GM12875 (cell line): ENCODE measurements around the gene CMTM7.
A peak's percentile ranks its signal among the peaks of the same experiment; 100 is the strongest.

Experiments used
- H3K4me3 ChIP-seq: one replicate; pipeline ENCODE4 v1.5.1; 2011; ENCODE audit warnings: low read depth, low read length, control low read depth
- CTCF ChIP-seq: IDR thresholded peaks from 2 replicates; pipeline ENCODE4 v1.5.1; 2011; ENCODE audit warnings: low read depth, mild to moderate bottlenecking, control low read depth, inconsistent platforms, low read length, moderate library complexity, borderline replicate concordance; ENCODE audit not compliant: insufficient read depth

CMTM7 gene

GRCh38 chr3:32391643-32392535, at the start of gene CMTM7:
Gene CMTM7, plus strand, starts transcription at chr3:32391853. Its CDS starts 54 bp downstream, at chr3:32391907.
- H3K4me3 ChIP-seq: peak within 1 kb of the TSS; percentile 49
- no peak for TF ChIP-seq CTCF

- no peak overlapping the region for H3K4me3 ChIP-seq
- TF ChIP-seq CTCF: no peak
Observed at GRCh38 chr3:32347343-32348125, 44.1 kb upstream of the CMTM7 start.

- H3K4me3 ChIP-seq: no peak overlapping the region
- TF ChIP-seq CTCF: no peak
Observed at GRCh38 chr3:32349184-32349583, 42.5 kb upstream of the CMTM7 start.

- H3K4me3 ChIP-seq: no peak overlapping the region
- no peak for TF ChIP-seq CTCF
Observed at GRCh38 chr3:32352563-32352962, 39.1 kb upstream of the CMTM7 start.

- TF ChIP-seq CTCF: no peak
- no peak overlapping the region for H3K4me3 ChIP-seq
Observed at GRCh38 chr3:32353351-32353750, 38.3 kb upstream of the CMTM7 start.

- no peak overlapping the region for H3K4me3 ChIP-seq
- no peak for TF ChIP-seq CTCF
Observed at GRCh38 chr3:32354362-32354778, 37.3 kb upstream of the CMTM7 start.
